Measurements from ENCODE around the gene TBCE.
"Not testable (repeated sequence)": the region's sequence is repeated elsewhere in the genome, so short reads cannot be mapped to it uniquely, and the experiment has no call there.

The TBCE gene

DNA sequence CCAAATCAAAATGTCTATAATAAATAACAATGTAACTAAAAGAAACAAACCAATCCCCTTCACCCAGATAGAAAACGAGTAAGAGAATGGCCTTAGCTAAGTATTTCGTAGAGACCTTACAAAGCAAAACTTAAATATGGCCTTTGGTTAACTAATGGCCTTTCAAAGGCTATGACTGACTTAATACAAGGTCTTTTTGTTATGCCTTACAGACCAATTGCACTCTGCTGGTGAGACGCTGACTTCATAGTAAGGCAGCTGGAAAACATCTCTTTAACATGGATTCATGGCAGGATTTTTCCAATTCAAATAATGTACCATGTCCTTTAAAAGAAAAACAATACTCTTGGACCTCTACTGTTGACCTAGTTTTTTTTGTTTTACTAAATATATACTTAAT is 15.8 kb upstream of the TBCE start:
- DNase-seq (ENCODE audit: low spot score) (no peak), FAIRE-seq (no peak)

DNA sequence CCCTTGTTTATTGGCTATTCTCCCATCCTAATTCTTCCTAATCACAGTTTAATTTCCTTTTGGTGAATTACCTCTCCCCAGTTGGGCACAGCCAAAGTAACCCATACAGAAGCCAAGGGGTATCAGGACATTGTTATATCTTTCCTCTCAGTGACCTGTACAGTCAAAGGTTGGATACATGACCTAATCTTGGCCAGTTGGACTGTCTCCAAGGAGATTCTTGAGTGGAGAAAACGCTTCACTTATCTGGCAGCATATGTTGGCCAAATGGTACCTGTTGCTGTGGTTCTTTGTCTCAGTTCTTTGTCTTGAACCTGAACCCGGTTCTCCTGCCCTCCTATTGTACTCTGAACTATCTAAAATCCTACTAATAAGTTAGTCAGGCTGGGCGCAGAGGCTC is 15.3 kb upstream of the TBCE start:
- DNase-seq (ENCODE audit: low spot score): no peak
- no peak for FAIRE-seq

DNA sequence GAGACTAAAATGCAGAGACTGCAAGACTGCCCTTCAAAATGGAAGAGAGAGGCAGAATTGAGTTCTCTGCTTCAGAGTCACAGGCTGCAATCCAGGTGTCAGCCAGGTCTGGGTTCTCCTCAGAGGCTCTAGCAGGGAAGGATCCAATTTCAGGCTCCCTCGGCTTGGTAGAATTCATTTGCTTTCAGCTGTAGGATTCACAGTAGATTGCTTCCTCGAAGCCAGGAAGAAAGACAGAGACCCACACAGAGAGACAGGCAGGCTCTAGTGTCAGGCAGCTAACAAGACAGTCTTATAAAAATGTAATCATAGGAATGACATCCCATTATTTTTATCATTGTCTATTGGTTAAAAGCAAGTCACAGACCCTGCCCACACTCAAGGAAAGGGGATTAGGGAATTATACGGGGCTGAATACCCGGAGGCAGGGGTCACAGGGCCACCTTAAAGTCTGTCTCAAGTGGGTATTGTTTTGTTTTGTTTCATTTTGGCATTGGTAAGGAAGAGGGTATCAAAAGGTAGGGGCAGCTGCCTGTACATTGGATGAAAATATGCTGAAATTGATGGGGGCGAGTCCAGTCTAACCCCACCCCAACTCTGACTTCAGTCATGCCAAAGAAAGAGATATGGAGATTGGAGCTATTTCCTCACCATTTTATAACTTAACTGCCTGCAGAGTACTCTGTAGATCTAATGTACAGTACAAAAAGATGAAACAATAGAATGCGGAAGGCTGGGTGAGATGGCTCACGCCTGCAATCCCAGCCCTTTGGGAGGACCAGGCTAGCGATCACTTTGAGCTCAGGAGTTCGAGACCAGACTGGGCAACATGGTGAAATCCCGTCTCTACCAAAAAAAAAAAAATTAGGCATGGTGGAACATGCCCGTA is 9.5 kb upstream of the TBCE start:
- no peak for FAIRE-seq

DNA sequence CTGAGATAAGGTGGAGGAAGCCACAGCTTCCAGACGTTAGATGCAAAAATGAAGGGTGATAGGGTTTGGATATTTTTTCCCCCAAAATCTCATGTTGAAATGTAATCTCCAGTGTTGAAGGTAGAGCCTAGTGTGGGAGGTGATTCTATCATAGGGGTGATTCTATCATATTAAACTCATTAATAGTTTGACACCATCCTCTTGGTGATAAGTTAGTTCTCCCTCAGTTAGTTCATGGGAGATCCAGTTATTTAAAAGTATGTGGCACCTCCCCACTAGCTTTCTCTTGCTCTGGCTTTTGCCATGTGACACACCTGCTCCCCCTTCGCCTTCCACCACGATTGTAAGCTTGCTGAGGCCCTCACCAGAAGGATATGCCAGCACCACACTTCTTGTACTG is 8.3 kb upstream of the TBCE start:
- no peak for DNase-seq (ENCODE audit: low spot score)
- FAIRE-seq: no peak

More for the DNA sequence above, 9.5 kb upstream of the TBCE start:
- no peak for DNase-seq (ENCODE audit: low spot score)

DNA sequence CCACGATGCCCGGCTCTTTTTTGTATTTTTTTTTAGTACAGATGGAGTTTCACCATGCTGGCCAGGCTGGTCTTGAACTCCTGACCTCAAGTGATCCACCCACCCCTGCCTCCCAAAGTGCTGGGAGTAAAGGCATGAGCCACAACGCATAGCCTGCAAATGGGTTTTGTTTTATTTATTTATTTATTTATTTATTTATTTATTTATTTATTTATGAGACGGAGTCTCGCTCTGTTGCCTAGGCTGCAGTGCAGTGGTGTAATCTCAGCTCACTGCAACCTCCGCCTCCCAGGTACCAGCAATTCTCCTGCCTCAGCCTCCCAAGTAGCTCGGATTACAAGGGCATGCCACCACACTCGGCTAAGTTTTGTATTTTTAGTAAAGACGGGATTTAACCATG is 3.0 kb upstream of the TBCE start:
- DNase-seq (ENCODE audit: low spot score); FAIRE-seq: not testable (repeated sequence)

DNA sequence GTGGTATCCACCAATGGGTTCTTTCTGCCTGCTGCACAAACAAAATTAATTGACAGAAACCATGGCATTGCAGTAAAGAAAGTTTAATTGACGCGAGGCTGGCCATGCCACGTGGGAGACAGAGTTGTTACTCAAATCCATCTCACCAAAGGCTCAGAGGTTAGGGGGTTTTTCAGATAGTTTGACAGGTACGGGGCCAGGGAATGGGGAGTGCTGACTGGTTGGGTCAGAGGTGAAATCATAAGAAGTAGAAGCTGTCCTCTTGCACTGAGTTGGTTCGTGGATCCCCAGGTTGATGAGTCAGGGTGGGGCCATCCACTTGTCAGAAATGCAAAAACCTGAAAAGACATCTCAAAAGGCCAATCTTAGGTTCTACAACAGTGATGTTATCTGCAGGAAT is 941 bp upstream of the TBCE start:
- FAIRE-seq (no peak), DNase-seq (ENCODE audit: low spot score) (no peak)

DNA sequence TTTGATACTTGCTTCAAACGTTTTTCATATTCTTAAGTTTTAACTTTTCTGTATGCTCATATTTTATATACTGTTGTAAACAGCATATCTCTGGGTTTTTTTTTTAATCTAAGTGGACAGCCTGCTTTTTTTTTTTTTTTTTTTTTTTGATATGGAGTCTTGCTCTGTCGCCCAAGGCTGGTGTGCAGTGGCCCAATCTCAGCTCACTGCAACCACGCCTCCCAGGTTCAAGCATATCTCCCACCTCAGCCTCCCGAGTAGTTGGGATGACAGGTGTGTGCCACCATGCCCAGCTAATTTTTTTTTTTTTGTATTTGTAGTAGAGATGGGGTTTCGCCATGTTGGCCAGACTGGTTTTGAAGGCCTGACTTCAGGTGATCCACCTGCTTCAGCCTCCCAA is 1.2 kb downstream of the TBCE start:
- FAIRE-seq (no peak), DNase-seq (ENCODE audit: low spot score) (no peak)

DNA sequence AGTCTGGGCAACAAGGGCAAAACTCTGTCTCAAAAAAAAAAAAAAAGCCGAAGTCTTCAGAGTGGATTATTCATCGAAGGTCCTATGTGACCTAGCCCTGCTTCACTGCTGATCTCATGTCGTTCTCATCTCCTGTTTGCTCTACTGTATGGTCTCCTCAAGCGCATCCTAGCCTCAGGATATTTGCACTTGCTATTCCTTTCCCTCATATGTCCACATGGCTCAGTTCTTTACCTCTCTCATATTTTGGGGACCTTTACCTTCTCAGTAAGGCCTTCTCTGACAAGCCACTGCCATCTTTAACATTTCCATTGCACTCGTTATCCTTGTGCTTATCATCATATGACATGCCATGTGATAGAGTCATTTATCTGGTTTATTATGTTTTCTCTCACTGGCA is 2.6 kb downstream of the TBCE start:
- DNase-seq (ENCODE audit: low spot score): no peak
- FAIRE-seq: no peak

DNA sequence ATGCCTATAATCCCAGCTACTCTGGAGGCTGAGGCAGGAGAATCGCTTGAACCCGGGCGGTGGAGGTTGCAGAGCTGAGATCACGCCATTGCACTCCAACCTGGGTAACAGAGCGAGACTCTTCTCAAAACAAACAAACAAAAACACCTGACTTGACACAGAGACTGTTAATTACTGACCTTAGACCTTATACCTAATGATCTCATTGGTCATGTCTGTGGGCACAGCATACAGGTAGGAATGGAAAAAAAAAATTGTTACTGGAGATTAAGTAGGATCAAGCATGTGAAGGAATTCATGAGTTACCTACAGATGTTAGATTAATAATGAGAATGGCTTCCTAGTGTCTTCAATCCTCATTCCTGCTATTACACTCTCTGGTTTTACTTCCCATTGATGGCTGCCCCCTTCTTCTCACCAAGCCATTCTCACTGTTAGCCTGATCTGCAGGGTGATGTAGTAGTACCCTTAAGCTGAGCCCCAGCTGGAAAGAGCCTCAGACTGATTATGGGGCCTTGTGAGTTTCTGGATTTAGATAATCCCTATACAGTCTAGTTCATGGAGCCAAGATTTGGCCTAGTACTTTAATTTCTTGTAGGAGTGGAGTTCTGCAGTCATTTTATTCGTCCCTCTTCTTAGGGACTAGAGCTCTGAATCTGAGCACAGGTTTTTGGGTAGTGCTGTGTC is 8.8 kb downstream of the TBCE start:
- FAIRE-seq: no peak
- no peak for DNase-seq (ENCODE audit: low spot score)

DNA sequence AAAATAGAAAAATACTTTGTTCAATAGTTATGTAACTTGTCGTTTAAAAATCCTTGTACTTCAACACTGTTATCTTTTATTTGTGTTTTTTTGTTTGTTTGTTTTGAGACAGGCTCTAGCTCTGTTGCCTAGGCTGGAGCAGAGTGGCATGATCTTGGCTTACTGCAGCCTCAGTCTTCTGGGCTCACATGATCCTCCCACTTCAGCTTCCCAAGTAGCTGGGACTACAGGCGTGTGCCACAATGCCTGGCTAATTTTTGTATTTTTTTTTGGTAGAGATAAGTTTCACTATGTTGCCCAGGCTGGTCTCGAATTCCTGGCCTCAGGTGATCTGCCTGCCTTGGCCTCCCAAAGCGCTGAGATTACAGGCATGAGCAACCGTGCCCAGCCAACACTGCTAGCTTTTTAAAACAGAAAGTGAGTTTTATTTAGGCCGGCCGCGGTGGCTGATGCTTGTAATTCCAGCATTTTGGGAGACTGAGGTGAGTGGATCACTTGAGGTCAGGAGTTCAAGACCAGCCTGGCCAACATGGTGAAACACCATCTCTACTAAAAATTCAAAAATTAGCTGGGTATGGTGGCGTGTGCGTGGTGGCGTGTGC is 11.0 kb downstream of the TBCE start:
- DNase-seq (ENCODE audit: low spot score); FAIRE-seq: not testable (repeated sequence)

DNA sequence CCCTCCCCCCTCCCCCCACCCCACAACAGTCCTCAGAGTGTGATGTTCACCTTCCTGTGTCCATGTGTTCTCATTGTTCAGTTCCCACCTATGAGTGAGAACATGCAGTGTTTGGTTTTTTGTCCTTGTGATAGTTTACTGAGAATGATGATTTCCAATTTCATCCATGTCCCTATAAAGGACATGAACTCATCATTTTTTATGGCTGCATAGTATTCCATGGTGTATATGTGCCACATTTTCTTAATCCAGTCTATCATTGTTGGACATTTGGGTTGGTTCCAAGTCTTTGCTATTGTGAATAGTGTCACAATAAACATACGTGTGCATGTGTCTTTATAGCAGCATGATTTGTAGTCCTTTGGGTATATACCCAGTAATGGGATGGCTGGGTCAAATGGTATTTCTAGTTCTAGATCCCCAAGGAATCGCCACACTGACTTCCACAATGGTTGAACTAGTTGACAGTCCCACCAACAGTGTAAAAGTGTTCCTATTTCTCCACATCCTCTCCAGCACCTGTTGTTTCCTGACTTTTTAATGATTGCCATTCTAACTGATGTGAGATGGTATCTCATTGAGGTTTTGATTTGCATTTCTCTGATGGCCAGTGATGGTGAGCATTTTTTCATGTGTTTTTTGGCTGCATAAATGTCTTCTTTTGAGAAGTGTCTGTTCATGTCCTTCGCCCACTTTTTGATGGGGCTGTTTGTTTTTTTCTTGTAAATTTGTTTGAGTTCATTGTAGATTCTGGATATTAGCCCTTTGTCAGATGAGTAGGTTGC is 14.9 kb downstream of the TBCE start:
- FAIRE-seq; DNase-seq (ENCODE audit: low spot score): not testable (repeated sequence)

DNA sequence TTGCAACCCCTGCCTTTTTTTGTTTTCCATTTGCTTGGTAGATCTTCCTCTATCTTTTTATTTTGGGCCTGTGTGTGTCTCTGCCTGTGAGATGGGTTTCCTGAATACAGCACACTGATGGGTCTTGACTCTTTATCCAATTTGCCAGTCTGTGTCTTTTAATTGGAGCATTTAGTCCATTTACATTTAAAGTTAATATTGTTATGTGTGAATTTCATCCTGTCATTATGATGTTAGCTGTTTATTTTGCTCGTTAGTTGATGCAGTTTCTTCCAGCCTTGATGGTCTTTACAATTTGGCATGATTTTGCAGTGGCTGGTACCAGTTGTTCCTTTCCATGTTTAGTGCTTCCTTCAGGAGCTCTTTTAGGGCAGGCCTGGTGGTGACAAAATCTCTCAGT is 18.4 kb downstream of the TBCE start:
- not testable (repeated sequence) for FAIRE-seq; DNase-seq (ENCODE audit: low spot score)

DNA sequence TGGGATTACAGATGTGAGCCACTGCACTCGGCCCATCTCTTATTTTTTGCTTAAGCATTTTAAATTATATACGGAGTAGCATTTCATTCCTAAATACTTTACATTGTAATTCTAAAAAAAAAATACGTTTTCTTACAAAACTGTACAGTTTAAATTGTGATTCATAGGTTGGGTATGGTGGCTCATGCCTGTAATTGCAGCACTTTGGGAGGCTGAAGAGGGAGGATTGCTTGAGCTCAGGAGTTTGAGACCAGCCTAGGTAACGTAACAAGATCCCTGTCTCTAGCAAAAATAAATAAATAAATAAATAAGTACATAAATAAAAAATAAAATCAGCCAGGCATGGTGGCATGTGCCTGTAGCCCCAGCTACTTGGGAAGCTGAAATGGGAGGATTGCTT is 24.6 kb downstream of the TBCE start:
- FAIRE-seq: no peak
- DNase-seq (ENCODE audit: low spot score): peak; percentile 33

DNA sequence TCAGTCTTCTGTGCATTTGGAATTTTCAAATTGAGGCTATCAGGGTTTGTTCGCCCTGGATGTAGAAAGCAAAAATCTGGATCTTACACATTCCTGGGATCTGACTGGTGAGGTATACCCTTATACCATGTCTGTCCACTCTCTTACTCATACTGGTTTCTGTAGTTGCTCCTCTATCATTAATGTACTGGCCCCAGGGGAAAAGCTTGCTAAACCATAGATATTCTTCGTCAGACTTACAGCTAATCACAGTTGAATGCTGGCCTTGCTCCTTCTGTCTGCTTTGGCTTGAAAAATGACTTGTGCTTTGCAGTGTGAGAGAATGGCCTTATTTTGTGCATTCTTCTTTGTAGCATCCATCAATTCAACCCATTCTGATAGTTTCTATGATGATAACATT is 30.5 kb downstream of the TBCE start:
- no peak for FAIRE-seq

DNA sequence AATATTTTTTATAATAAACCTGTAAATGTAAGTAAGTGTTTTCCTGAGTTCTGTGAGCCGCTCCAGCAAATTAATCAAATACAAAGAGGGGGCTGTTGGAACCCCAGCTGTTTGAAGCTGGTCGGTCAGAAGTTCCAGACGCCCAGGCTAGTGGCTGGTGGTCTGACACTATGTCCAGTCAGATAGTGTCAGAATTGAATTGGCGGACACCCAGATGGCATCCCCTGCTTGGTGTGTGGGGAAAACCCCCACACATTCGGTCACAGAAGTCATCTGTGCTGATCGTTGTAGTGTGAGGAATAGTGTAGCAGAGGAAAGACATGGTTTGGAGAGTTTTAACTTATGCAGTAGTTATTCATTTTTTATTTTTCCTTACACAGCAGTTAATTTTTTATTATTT is 32.4 kb downstream of the TBCE start:
- DNase-seq (ENCODE audit: low spot score) (no peak), FAIRE-seq (no peak)

More for the DNA sequence above, 30.5 kb downstream of the TBCE start:
- no peak for DNase-seq (ENCODE audit: low spot score)

DNA sequence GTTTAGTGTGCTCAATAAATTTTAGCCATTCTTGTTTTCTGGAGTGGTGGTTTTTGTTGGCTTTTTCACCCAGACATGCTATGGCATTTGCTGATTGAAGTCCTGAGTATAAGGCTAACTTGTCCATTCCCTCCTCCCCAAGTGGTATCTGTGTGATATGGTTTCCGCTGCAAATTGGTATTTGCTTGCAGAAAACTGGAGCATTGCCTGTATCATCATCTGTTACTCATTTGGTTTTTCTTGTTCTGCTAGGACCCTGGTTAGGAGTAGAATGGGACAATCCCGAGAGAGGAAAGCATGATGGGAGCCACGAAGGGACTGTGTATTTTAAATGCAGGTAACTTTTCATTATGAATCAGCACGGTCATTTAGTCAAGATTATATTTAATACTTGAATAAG is 34.0 kb downstream of the TBCE start:
- no peak for FAIRE-seq
- no peak for DNase-seq (ENCODE audit: low spot score)

DNA sequence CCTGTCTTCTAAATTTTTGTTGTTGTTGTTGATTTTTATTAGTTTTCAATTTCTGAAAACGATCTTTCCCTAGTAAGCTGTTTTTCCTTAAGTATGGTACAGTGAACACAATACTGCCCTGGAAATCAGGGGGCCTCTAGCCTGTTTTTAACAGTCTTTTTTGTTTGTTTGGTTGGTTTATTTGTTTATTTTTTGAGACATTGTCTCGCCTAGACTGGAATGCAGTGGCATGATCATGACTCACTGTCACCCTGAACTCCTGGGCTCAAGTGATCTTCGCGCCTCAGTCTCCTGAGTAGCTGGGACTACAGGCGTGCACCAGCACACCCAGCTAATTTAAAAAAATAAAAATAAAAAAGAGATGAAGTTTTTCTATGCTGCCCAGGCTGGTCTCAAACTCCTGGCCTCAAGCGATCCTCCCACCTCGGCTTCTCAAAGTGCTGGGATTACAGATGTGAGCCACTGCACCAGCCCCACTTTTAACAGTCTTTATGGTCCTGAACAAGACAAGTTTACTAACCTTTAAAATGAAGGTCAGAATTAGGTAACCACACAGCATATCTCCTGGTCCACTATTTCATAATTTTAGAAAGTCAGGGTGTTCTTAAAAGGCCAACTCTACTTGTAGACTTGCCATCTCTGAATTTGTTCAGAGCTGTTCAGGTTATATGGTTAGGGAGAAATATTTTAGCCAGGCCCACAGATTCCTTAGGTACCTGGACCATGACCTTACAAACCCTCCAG is 35.4 kb downstream of the TBCE start:
- FAIRE-seq: no peak
- DNase-seq (ENCODE audit: low spot score): no peak

DNA sequence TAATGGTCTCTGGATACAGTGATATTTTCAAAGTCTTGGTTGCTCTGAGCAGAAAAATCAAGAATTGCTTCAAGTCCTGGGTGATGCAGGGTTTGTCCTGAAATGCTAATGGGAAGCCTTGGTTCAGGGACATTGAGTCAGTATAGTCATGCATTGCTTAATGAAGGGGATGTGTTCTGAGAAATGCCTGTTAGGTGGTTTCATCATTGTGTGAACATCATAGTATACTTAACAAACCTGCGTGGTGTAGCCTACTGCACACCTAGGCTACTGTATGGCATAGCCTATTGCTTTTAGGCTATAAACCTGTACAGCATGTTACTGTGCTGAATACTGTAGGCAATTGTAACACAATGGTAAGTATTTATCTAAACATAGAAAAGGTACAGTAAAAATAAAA is 36.4 kb downstream of the TBCE start:
- FAIRE-seq: no peak
- no peak for DNase-seq (ENCODE audit: low spot score)

DNA sequence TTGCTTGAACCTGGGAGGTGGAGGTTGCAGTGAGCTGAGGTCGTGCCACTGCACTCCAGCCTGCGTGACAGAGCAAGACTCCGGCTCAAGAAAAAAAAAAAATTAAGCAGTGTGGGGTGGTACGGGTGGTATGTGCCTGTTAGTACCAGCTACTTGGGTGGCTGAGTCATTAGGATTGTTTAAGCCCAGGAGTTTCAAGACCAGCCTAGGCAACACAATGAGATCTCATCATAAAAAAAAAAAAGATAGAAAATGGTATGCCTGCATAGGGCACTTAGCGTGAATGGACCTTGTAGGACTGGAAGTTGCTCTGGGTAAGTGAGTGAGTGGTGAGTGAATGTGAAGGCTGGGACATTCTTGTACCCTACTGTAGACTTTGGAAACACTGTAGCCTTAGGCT is 37.0 kb downstream of the TBCE start:
- no peak for FAIRE-seq
- DNase-seq (ENCODE audit: low spot score): peak; percentile 45

DNA sequence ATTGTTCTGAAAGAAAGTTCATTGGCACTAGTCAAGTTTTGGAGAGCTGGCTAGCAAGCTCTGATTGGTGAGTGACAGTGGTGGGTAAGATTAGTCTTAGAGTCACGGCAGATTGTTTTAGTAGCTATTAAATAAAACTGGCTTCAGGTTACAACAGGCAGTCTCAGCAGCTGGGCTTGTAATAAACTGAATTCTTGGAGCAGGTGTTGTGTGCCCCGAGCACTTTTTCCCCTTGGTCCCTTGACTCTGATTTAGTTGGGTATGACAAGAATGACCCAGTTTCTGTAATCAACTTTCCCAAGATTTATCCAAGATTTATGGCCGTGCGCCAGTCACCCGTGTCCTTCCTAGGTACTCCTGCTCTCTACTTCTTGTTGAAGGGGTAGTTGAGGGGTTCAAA is 40.2 kb downstream of the TBCE start:
- FAIRE-seq: no peak

DNA sequence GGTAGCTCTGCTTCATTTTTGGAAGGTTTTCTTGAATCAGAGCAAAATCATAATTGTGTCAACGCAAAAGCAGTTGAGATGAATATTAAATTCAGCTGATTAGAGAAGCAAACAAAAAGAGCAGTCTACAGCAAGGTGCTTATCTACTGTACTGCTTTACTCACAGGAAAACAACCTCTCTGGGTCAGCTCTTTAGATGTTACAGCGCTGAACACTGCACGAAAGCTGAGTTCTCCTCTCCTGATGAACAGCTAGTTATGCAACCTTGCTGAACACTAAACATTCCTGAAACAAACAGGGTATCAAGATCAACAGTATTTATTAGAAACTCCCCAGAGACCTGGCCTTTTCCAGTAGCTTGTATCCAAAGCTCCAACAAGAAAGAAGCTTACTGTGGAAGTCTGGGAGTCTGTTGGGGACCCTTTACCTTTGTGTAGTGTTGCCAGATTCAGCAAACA is 41.3 kb downstream of the TBCE start:
- FAIRE-seq (no peak), DNase-seq (ENCODE audit: low spot score) (no peak)

More for the DNA sequence above, 40.2 kb downstream of the TBCE start:
- no peak for DNase-seq (ENCODE audit: low spot score)
